Ovary (tissue), 9 donors: ENCODE measurements around the gene ARHGEF33. TPM values are rescaled to one million over a fixed set of nuclear protein-coding genes. Genes with fewer than 3 reads are reported as not detected.

Experiments used
- DNase-seq, 5 donors: peaks; one replicate each; pipeline ENCODE4 v3.0.0-alpha.2; 2019 to 2020
- H3K27ac ChIP-seq, 2 donors: fragments of 200-600 bp; one replicate each; pipeline versions ENCODE4 v1.5.1 to v1.8.0; 2019 to 2022
- H3K27me3 ChIP-seq: fragments of 200-600 bp; one replicate; pipeline ENCODE4 v1.8.0; 2022
- H3K36me3 ChIP-seq: fragments of 200-600 bp; sonication (generic); one replicate; pipeline ENCODE4 v1.5.1; 2019
- H3K4me1 ChIP-seq: one replicate; pipeline ENCODE4 v1.8.1; 2013; ENCODE audit warnings: mild to moderate bottlenecking, moderate library complexity; ENCODE audit not compliant: insufficient read depth
- H3K4me3 ChIP-seq: fragments of 200-600 bp; sonication (generic); one replicate; pipeline ENCODE4 v1.5.1; 2017
- H3K9me3 ChIP-seq, 2 donors: fragments of 200-600 bp in 1 of 2; sonication (generic) in 1 of 2; one replicate each; pipeline versions ENCODE4 v1.5.1 to v1.8.1; 2013 to 2019; ENCODE audit warnings: mild to moderate bottlenecking in 1 of 2, moderate library complexity in 1 of 2
- EP300 ChIP-seq: sonication (generic); formaldehyde crosslinking; IDR thresholded peaks from one replicate; pipeline ENCODE4 v1.6.1; 2017; ENCODE audit warnings: antibody characterized with exemption
- POLR2A ChIP-seq: fragments of 450-650 bp; IDR thresholded peaks from one replicate; pipeline ENCODE4 v1.6.1; 2017; ENCODE audit warnings: antibody characterized with exemption, mild to moderate bottlenecking, moderate library complexity
- WGBS, 3 donors: extraction: QIAGEN DNeasy Blood & Tissue Kit in 1 of 3; methylation state at CpG; one replicate each; pipeline versions ENCODE4 v1.1.5 to v1.1.7; 2013 to 2017; 5-methylcytosine and 5-hydroxymethylcytosine counted together
- intact Hi-C, 4 donors: fragments of 100-400 bp; cut with DNase I; formaldehyde crosslinking; loops; one replicate each; pipeline versions ENCODE4 v1.11.0 to v1.15.1; 2022 to 2023
- polyA plus RNA-seq, 2 donors: library from polyadenylated mRNA; stranded (reverse); fragments of 200-250 nt in 1 of 2; fragments of 350-450 nt in 1 of 2; fragmentation: Illumina TruSeq in 1 of 2; extraction: RNeasy Lipid Tissue Mini Kit (QIAGEN cat#74804) in 1 of 2; gene quantifications; one replicate each; pipeline ENCODE4 v1.2.3, GENCODE V29; 2013 to 2014
- total RNA-seq, 7 donors: library from RNA; depleted of rRNA in 2 of 7; stranded (reverse); fragments of >200 nt in 2 of 7; fragmentation: NEBNext Ultra II Directional in 3 of 7; extraction: Animal tissue kit (Norgen Biotek cat#: 25700) in 3 of 7; gene quantifications; one replicate each; pipeline versions ENCODE4 v1.1.0 to v1.2.4, GENCODE V29; 2016 to 2023
- TF ChIP-seq, protein P1 (sequence below), 3 donors: fragments of 450-650 bp in 2 of 3; fragments of 200-600 bp in 1 of 3; IDR thresholded peaks; one replicate each; pipeline versions ENCODE4 v1.5.1 to v1.8.0; 2016 to 2022; ENCODE audit warnings: antibody characterized with exemption in 3 of 3, mild to moderate bottlenecking in 1 of 3
- donor health status: DM: no; HTN: no; CAD: no; lungs with moderate emphysema.
- donor health status: DM: no; HTN: no; CAD: no.
- donor health status: Bipolar disorder and iron deficiency.
- donor health status: DM: yes; HTN: yes; CAD: no.
- donor health status: DM: no; HTN: no; CAD: no.
- donor health status: DM: yes; HTN: yes; CAD: no.

ARHGEF33 gene
- total and polyA plus RNA-seq, 9 donors = 1.3 to 4.4 (median 2.8) TPM

DNA sequence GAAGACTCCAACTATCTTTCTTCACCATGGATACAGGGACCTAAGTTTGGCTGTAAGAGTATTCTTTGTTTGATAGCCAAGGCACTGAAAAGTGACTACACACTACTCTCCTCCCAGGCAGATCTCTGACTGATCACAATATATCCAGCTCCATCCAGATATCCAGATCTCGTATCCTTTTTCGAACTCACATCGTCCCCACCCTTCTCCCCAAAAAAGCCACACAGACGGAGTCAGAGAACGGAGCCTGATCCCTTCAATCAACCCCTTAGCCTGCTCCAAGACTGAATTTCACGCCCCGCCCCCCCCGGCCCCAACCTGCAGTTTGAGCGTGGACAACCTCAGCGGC, 14.5 kb upstream of the ARHGEF33 start:
- DNase-seq = no peak
- Histone ChIP-seq H3K36me3 (no peaks in the 10 kb centered on the region), H3K27me3 (no peaks in the 10 kb centered on the region), H3K4me3 (peak overlapping the region; percentile 64), H3K27ac (peak overlapping the region; percentile 26 to 43), H3K4me1 (peaks cover 2% of the 10 kb centered on the region), H3K9me3 (no peaks in the 10 kb centered on the region)
- TF ChIP-seq, protein P1, sequence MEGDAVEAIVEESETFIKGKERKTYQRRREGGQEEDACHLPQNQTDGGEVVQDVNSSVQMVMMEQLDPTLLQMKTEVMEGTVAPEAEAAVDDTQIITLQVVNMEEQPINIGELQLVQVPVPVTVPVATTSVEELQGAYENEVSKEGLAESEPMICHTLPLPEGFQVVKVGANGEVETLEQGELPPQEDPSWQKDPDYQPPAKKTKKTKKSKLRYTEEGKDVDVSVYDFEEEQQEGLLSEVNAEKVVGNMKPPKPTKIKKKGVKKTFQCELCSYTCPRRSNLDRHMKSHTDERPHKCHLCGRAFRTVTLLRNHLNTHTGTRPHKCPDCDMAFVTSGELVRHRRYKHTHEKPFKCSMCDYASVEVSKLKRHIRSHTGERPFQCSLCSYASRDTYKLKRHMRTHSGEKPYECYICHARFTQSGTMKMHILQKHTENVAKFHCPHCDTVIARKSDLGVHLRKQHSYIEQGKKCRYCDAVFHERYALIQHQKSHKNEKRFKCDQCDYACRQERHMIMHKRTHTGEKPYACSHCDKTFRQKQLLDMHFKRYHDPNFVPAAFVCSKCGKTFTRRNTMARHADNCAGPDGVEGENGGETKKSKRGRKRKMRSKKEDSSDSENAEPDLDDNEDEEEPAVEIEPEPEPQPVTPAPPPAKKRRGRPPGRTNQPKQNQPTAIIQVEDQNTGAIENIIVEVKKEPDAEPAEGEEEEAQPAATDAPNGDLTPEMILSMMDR (IDR thresholded peaks at IDR 0.05) = no peak
- no peak for TF ChIP-seq EP300
- no peak for TF ChIP-seq POLR2A
- intact Hi-C loops = no loop called here
- 0 to 1% (median 0%) methylated on average over 10 of the region's 10 CpGs for WGBS, 3 donors

DNA sequence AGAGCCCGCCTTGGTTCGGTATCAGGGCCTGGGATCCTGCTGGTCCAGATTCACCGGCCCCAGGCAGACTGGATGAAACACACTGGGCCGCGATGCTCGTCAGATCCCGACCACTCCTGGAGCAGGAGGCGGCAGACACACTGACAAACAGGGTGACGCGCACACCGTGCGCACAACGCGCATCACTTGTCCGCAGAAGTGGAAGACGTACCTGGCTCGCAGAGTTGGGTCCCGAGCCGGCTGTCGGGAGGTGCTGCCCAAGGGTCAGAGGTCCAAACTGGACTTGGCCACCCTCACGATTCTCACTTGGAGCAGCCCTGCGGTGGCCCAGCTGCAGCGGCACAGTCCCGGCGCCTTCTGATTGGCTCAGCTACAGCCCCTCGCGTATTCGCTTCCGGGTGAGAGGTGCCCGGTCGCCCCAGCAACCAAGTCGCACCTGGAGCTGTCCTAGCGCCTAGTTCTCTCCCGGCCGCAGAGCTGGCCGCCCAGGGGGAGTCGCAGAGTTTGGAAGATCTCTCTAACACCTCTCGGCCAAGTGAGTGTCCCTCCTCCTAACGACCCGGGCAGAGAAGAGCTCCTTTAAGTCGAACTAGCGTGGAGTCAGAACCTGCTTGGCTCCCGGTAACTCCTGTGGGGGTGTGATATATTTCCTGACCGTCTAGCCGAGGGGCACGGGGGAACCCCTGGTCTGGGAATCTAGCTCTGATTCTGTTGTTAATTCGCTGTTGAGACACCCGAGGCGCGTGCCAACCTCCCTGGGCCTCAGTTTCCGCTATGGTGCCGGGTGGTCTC, 13.9 kb upstream of the ARHGEF33 start, which contains the start of the genes DHX57 and MORN2:
Gene DHX57, minus strand, starts transcription at position 359 of the 792 bp plus-strand sequence. CDS start 7,529 bp downstream, outside the sequence.
Gene MORN2, plus strand, starts transcription at position 401 of the 792 bp plus-strand sequence.
- H3K4me3 ChIP-seq = peak within 1 kb of the TSS; percentile 64
- DNase-seq = peak; percentile 83 to 92 (median 88)
- intact Hi-C loops = no loop called here
- H3K27ac ChIP-seq = peak within 1 kb of the TSS; percentile 26 to 43
- H3K9me3 ChIP-seq = no peaks in the 10 kb centered on the region
- H3K4me1 ChIP-seq = peaks cover 2% of the 10 kb centered on the region
- no peaks in the 10 kb centered on the region for H3K27me3 ChIP-seq
- WGBS, 3 donors = 0 to 2% (median 1%) methylated on average over 30 to 52 of the region's 52 CpGs
- TF ChIP-seq EP300 (no peak), POLR2A (no peak)
- TF ChIP-seq, protein P1 (IDR thresholded peaks at IDR 0.05) = no peak
- H3K36me3 ChIP-seq = no peaks in the 10 kb centered on the region

GRCh38 chr2:38876407-38876806, 13.3 kb upstream of the ARHGEF33 start:
- intact Hi-C loops = no loop called here
- H3K4me3 ChIP-seq = peak overlapping the region; percentile 64
- TF ChIP-seq, protein P1 (IDR thresholded peaks at IDR 0.05) = no peak
- no peak for TF ChIP-seq POLR2A
- no peaks in the 10 kb centered on the region for H3K36me3 ChIP-seq
- peaks cover 2% of the 10 kb centered on the region for H3K4me1 ChIP-seq
- WGBS, 3 donors = 4 to 14% (median 6%) methylated on average over 10 of the region's 10 CpGs
- no peaks in the 10 kb centered on the region for H3K9me3 ChIP-seq
- DNase-seq = no peak
- H3K27me3 ChIP-seq = no peaks in the 10 kb centered on the region
- no peak overlapping the region for H3K27ac ChIP-seq

DNA sequence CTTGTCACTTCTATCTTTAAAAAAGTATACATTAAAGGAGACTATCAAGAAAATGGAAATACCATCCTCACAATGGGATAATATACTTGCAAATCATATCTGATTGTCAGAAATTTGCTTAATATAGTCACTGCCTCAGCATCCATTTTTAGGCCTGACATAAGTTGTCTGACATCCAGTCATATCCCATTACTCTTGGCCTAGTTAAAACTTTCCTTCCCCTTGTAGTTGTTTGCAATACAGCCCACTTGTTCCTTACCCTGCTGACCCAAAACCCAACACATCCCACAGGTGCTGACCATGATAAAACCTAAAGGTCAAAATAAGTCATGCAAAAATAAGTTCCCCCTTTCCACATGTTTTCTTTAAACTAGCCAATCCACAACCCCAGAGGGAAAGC, 3.6 kb upstream of the ARHGEF33 start:
- Histone ChIP-seq H3K27me3 (no peaks in the 10 kb centered on the region), H3K4me3 (no peak overlapping the region), H3K36me3 (no peaks in the 10 kb centered on the region), H3K9me3 (no peaks in the 10 kb centered on the region), H3K27ac (no peak overlapping the region), H3K4me1 (no peaks in the 10 kb centered on the region)
- no peak for TF ChIP-seq EP300
- no peak for TF ChIP-seq POLR2A
- TF ChIP-seq, protein P1 (IDR thresholded peaks at IDR 0.05) = no peak
- DNase-seq = no peak
- intact Hi-C loops = no loop called here
